Measurements from ENCODE around the gene RCOR3. TPM values are rescaled to one million over a fixed set of nuclear protein-coding genes. Genes with fewer than 3 reads are reported as not detected.

The RCOR3 gene
- total RNA-seq, 5 donors from 2014 or later (not counting 1 experiment from before 2014, with no cell fraction given): 58.2 to 72.4 (median 62.2) TPM

DNA sequence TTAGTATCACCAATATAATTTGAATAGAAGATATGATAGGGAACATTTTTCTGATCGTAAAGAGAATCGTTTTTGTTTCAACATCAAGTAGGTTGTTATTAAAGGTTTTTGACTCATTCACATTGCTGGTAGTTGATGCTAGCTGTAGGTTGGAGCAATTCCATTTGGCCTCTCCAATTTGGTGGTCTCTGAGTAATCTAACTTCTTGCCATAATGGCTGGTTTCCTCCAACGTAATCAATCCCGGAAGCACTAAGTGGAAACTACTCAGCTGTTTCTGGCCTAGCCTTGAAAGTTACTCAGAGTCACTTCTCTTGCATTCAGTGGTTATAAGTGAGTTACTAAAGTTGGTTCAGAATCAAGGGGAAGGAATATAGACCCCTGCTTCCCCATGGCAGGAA is 26.0 kb downstream of the RCOR3 start:
- no peaks in the 10 kb centered on the region for H3K27me3 Mint-ChIP-seq
- H3K4me3 ChIP-seq (ENCODE audit: control insufficient read depth in 1 of 2, extremely low read depth in 1 of 2, low read length in 1 of 2): no peak overlapping the region
- no peaks in the 10 kb centered on the region for H3K4me1 ChIP-seq (ENCODE audit: control insufficient read depth in 1 of 2, extremely low read depth in 1 of 2, insufficient read depth in 2 of 2, low read length in 2 of 2)
- peaks cover 45% of the 10 kb centered on the region for H3K36me3 Mint-ChIP-seq
- H3K36me3 ChIP-seq (ENCODE audit: control insufficient read depth in 2 of 2, extremely low read depth in 1 of 2, insufficient read depth in 1 of 2, low read length in 1 of 2): peaks cover 0 to 59% of the 10 kb centered on the region in 2 donors
- H3K27ac Mint-ChIP-seq: no peak overlapping the region
- H3K9me3 ChIP-seq: no peaks in the 10 kb centered on the region
- peaks cover 8 to 18% (median 12%) of the 10 kb centered on the region in 3 donors for H3K4me1 Mint-ChIP-seq
- H3K9me3 Mint-ChIP-seq: no peaks in the 10 kb centered on the region
- H3K27ac ChIP-seq (ENCODE audit: low read length): no peak overlapping the region
- ATAC-seq (replicated peaks in 1 of 4) (no peak), DNase-seq (no peak)
- ChIA-PET POLR2A (interaction anchor here in 1 of 2 donors (0.5 kb wide), 1 partner anchor 25 kb away, joined by 3 read pairs; no protein-coding TSS in a partner anchor), CTCF (no interaction called here)
- H3K4me3 Mint-ChIP-seq: no peak overlapping the region
- WGBS (ENCODE audit: insufficient coverage): 96% methylated on average over 3 of the region's 4 CpGs
- no peaks in the 10 kb centered on the region for H3K27me3 ChIP-seq (replicated peaks in 1 of 2; ENCODE audit: control insufficient read depth in 2 of 2, extremely low read depth in 1 of 2, insufficient read depth in 2 of 2, low read length in 1 of 2)

- peaks cover 0 to 65% of the 10 kb centered on the region in 2 donors for H3K36me3 ChIP-seq (ENCODE audit: control insufficient read depth in 2 of 2, extremely low read depth in 1 of 2, insufficient read depth in 1 of 2, low read length in 1 of 2)
- no peak overlapping the region for H3K27ac ChIP-seq (ENCODE audit: low read length)
- Mint-ChIP-seq H3K27ac (no peak overlapping the region), H3K27me3 (no peaks in the 10 kb centered on the region), H3K4me1 (peaks cover 14 to 18% (median 15%) of the 10 kb centered on the region in 3 donors), H3K36me3 (peaks cover 55% of the 10 kb centered on the region), H3K9me3 (no peaks in the 10 kb centered on the region), H3K4me3 (no peak overlapping the region)
- DNase-seq: no peak
- CTCF ChIA-PET: no interaction called here
- H3K27me3 ChIP-seq (replicated peaks in 1 of 2; ENCODE audit: control insufficient read depth in 2 of 2, extremely low read depth in 1 of 2, insufficient read depth in 2 of 2, low read length in 1 of 2): no peaks in the 10 kb centered on the region
- H3K4me3 ChIP-seq (ENCODE audit: control insufficient read depth in 1 of 2, extremely low read depth in 1 of 2, low read length in 1 of 2): no peak overlapping the region
- WGBS (ENCODE audit: insufficient coverage): 83% methylated on average over 2 of the region's 3 CpGs
- POLR2A ChIA-PET: no interaction called here
- no peaks in the 10 kb centered on the region for H3K9me3 ChIP-seq
- no peak for ATAC-seq (replicated peaks in 1 of 4)
- no peaks in the 10 kb centered on the region for H3K4me1 ChIP-seq (ENCODE audit: control insufficient read depth in 1 of 2, extremely low read depth in 1 of 2, insufficient read depth in 2 of 2, low read length in 2 of 2)
Observed at GRCh38 chr1:211287218-211287617, 28.1 kb downstream of the RCOR3 start.

DNA sequence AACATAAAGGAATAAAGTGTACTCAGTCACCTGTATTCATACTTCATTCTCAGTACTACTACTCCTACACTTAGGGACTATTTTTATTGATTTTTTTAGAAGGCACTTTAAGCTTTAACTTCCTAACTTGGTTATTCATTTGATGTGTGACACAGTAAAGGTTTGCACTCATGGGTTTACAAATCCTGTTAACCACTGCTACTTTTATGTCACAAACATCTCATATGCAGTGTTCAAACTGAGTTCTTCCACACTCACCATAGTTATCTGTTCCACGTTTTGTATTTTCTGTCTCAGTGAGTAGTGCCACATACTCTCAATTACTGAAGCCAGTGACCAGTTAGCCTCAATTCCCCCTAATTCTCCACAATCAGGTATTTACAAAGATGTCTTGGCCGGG is 33.2 kb downstream of the RCOR3 start:
- H3K4me1 Mint-ChIP-seq: peaks cover 10 to 12% (median 10%) of the 10 kb centered on the region in 3 donors
- no peaks in the 10 kb centered on the region for H3K27me3 ChIP-seq (replicated peaks in 1 of 2; ENCODE audit: control insufficient read depth in 2 of 2, extremely low read depth in 1 of 2, insufficient read depth in 2 of 2, low read length in 1 of 2)
- no peaks in the 10 kb centered on the region for H3K27me3 Mint-ChIP-seq
- no peak overlapping the region for H3K27ac ChIP-seq (ENCODE audit: low read length)
- H3K9me3 Mint-ChIP-seq: no peaks in the 10 kb centered on the region
- no peaks in the 10 kb centered on the region for H3K9me3 ChIP-seq
- H3K36me3 ChIP-seq (ENCODE audit: control insufficient read depth in 2 of 2, extremely low read depth in 1 of 2, insufficient read depth in 1 of 2, low read length in 1 of 2): peaks cover 0 to 67% of the 10 kb centered on the region in 2 donors
- ATAC-seq (replicated peaks in 1 of 4): no peak
- no peak overlapping the region for H3K4me3 ChIP-seq (ENCODE audit: control insufficient read depth in 1 of 2, extremely low read depth in 1 of 2, low read length in 1 of 2)
- no peak overlapping the region for H3K4me3 Mint-ChIP-seq
- ChIA-PET POLR2A (no interaction called here), CTCF (no interaction called here)
- WGBS (ENCODE audit: insufficient coverage): 93% methylated on average over 2 of the region's 2 CpGs
- DNase-seq: no peak
- no peak overlapping the region for H3K27ac Mint-ChIP-seq
- no peaks in the 10 kb centered on the region for H3K4me1 ChIP-seq (ENCODE audit: control insufficient read depth in 1 of 2, extremely low read depth in 1 of 2, insufficient read depth in 2 of 2, low read length in 2 of 2)
- H3K36me3 Mint-ChIP-seq: peaks cover 50% of the 10 kb centered on the region

DNA sequence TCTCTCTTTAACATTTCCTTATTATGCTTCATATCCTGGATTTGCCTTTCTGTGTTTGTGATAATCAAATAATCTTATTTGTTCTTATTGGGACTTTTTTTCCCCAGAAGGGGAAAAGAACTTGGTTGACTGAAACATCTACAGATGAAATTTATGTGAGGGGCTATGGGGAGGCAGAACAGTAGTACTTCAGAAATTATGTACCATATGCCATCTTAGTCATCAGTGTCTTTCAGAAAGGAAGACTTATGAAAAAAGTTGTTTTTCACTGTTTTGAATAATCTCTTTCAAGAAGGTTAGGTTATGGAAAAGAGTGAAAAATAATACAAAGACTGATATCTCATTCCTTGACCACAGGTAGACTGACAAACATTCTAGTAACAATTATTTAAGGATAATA is 37.2 kb downstream of the RCOR3 start:
- ChIA-PET CTCF (interaction anchor here (0.6 to 1.6 kb wide), 2 partner anchors 11 to 27 kb away, joined by 3 to 5 read pairs; no protein-coding TSS in a partner anchor), POLR2A (interaction anchor here in 1 of 2 donors (0.6 kb wide), 1 partner anchor 14 kb away, joined by 4 read pairs; no protein-coding TSS in a partner anchor)
- Histone ChIP-seq H3K4me3 (ENCODE audit: control insufficient read depth in 1 of 2, extremely low read depth in 1 of 2, low read length in 1 of 2) (no peak overlapping the region), H3K36me3 (ENCODE audit: control insufficient read depth in 2 of 2, extremely low read depth in 1 of 2, insufficient read depth in 1 of 2, low read length in 1 of 2) (peaks cover 0 to 60% of the 10 kb centered on the region in 2 donors), H3K4me1 (ENCODE audit: control insufficient read depth in 1 of 2, extremely low read depth in 1 of 2, insufficient read depth in 2 of 2, low read length in 2 of 2) (no peaks in the 10 kb centered on the region), H3K27ac (ENCODE audit: low read length) (no peak overlapping the region), H3K9me3 (no peaks in the 10 kb centered on the region), H3K27me3 (replicated peaks in 1 of 2; ENCODE audit: control insufficient read depth in 2 of 2, extremely low read depth in 1 of 2, insufficient read depth in 2 of 2, low read length in 1 of 2) (no peaks in the 10 kb centered on the region)
- peaks cover 59% of the 10 kb centered on the region for H3K36me3 Mint-ChIP-seq
- no peak overlapping the region for H3K4me3 Mint-ChIP-seq
- H3K4me1 Mint-ChIP-seq: peaks cover 0 to 8% (median 6%) of the 10 kb centered on the region in 3 donors
- H3K27ac Mint-ChIP-seq: no peak overlapping the region
- no peaks in the 10 kb centered on the region for H3K27me3 Mint-ChIP-seq
- no peak for DNase-seq
- ATAC-seq (replicated peaks in 1 of 4): no peak
- no peaks in the 10 kb centered on the region for H3K9me3 Mint-ChIP-seq

GRCh38 chr1:211305044-211305443 is 45.9 kb downstream of the RCOR3 start:
- H3K36me3 Mint-ChIP-seq: peaks cover 44% of the 10 kb centered on the region

DNA sequence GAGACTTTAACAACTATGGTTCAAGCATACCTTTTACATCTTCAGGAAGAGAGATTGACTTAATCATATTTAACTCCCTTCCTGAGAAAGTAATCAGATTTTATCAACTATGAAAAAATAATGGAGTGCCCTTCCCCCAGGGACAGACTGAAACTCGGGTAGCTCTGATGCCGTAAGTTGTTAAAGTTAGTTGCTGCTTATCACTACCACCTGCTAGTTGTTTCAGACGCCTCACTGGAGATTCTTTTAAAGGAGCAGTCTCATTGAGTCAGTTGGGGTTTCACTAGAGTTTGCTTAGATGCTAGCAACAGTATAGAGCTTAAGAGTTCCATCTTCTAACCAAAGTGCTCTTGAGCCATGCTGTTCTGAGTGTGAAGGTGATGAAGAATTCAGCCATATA is 50.5 kb downstream of the RCOR3 start:
- Mint-ChIP-seq H3K36me3 (peaks cover 33% of the 10 kb centered on the region), H3K4me1 (peaks cover 0 to 21% (median 21%) of the 10 kb centered on the region in 3 donors), H3K4me3 (no peak overlapping the region), H3K27me3 (no peaks in the 10 kb centered on the region), H3K9me3 (no peaks in the 10 kb centered on the region), H3K27ac (peak overlapping the region; percentile 62 to 79)
- Histone ChIP-seq H3K4me3 (ENCODE audit: control insufficient read depth in 1 of 2, extremely low read depth in 1 of 2, low read length in 1 of 2) (no peak overlapping the region), H3K27me3 (replicated peaks in 1 of 2; ENCODE audit: control insufficient read depth in 2 of 2, extremely low read depth in 1 of 2, insufficient read depth in 2 of 2, low read length in 1 of 2) (no peaks in the 10 kb centered on the region), H3K9me3 (no peaks in the 10 kb centered on the region), H3K4me1 (ENCODE audit: control insufficient read depth in 1 of 2, extremely low read depth in 1 of 2, insufficient read depth in 2 of 2, low read length in 2 of 2) (no peaks in the 10 kb centered on the region), H3K27ac (ENCODE audit: low read length) (no peak overlapping the region), H3K36me3 (ENCODE audit: control insufficient read depth in 2 of 2, extremely low read depth in 1 of 2, insufficient read depth in 1 of 2, low read length in 1 of 2) (peaks cover 0 to 26% of the 10 kb centered on the region in 2 donors)
- POLR2A ChIA-PET: no interaction called here
- ATAC-seq (replicated peaks in 1 of 4) (no peak), DNase-seq (no peak)
- no CpG with 5 or more reads among the region's 3 CpGs for WGBS (ENCODE audit: insufficient coverage)
- CTCF ChIA-PET: interaction anchor here in 1 of 2 donors (0.7 kb wide), 1 partner anchor 1917 kb away, joined by 3 read pairs; no protein-coding TSS in a partner anchor

More at GRCh38 chr1:211305044-211305443, 45.9 kb downstream of the RCOR3 start:
- Histone ChIP-seq H3K27ac (ENCODE audit: low read length) (no peak overlapping the region), H3K27me3 (replicated peaks in 1 of 2; ENCODE audit: control insufficient read depth in 2 of 2, extremely low read depth in 1 of 2, insufficient read depth in 2 of 2, low read length in 1 of 2) (no peaks in the 10 kb centered on the region), H3K4me3 (ENCODE audit: control insufficient read depth in 1 of 2, extremely low read depth in 1 of 2, low read length in 1 of 2) (no peak overlapping the region), H3K9me3 (no peaks in the 10 kb centered on the region), H3K4me1 (ENCODE audit: control insufficient read depth in 1 of 2, extremely low read depth in 1 of 2, insufficient read depth in 2 of 2, low read length in 2 of 2) (no peaks in the 10 kb centered on the region), H3K36me3 (ENCODE audit: control insufficient read depth in 2 of 2, extremely low read depth in 1 of 2, insufficient read depth in 1 of 2, low read length in 1 of 2) (peaks cover 0 to 43% of the 10 kb centered on the region in 2 donors)
- ChIA-PET POLR2A (no interaction called here), CTCF (interaction anchor here in 1 of 2 donors (0.6 kb wide), 1 partner anchor 1742 kb away, joined by 3 read pairs; no protein-coding TSS in a partner anchor)
- Mint-ChIP-seq H3K27me3 (no peaks in the 10 kb centered on the region), H3K4me3 (no peak overlapping the region), H3K4me1 (peaks cover 6 to 33% (median 30%) of the 10 kb centered on the region in 3 donors), H3K9me3 (no peaks in the 10 kb centered on the region), H3K27ac (no peak overlapping the region)
- ATAC-seq (replicated peaks in 1 of 4) (no peak), DNase-seq (no peak)
- WGBS (ENCODE audit: insufficient coverage): 77% methylated on average over 3 of the region's 3 CpGs

All from T-cell (primary cell).